Adrenal gland (tissue), 19 donors: Measurements from ENCODE around the gene MAP4K1. TPM values are rescaled to one million over a fixed set of nuclear protein-coding genes. Genes with fewer than 3 reads are reported as not detected.

Source experiments
- DNase-seq, 7 donors: peaks; one replicate each; pipeline ENCODE4 v3.0.0-alpha.2; 2019 to 2020
- H3K27ac ChIP-seq, 5 donors: fragments of 200-600 bp; sonication (generic) in 4 of 5; 1 replicate in 3 of 5; 2 replicates in 2 of 5; pipeline versions ENCODE4 v1.5.1 to v1.8.0; 2016 to 2020; ENCODE audit warnings: mild to moderate bottlenecking in 1 of 5
- H3K27me3 ChIP-seq: fragments of 200-600 bp; 2 replicates; pipeline ENCODE4 v1.8.0; 2021
- H3K36me3 ChIP-seq, 2 donors: fragments of 200-600 bp; replicated peaks in 1 of 2; 1 replicate in 1 of 2; 2 replicates in 1 of 2; pipeline versions ENCODE4 v1.5.1 to v1.8.0; 2018 to 2022
- H3K4me1 ChIP-seq, 2 donors: fragments of 200-600 bp; replicated peaks in 1 of 2; 1 replicate in 1 of 2; 2 replicates in 1 of 2; pipeline versions ENCODE4 v1.5.1 to v1.8.0; 2018 to 2021
- H3K4me3 ChIP-seq, 4 donors: fragments of 200-600 bp; sonication (generic) in 3 of 4; one replicate each; pipeline ENCODE4 v1.5.1; 2016 to 2018
- H3K9me3 ChIP-seq, 3 donors: fragments of 200-600 bp; sonication (generic) in 1 of 3; replicated peaks in 1 of 3; 1 replicate in 2 of 3; 2 replicates in 1 of 3; pipeline versions ENCODE4 v1.5.1 to v1.8.0; 2016 to 2021
- CTCF ChIP-seq, 6 experiments: fragments of 450-650 bp in 4 of 6; fragments of 200-600 bp in 2 of 6; sonication (generic) in 1 of 6; IDR thresholded peaks; 1 replicate in 5 of 6; 2 replicates in 1 of 6; pipeline versions ENCODE4 v1.5.1 to v1.8.0; 2016 to 2021; ENCODE audit warnings: antibody characterized with exemption in 6 of 6, mild to moderate bottlenecking in 2 of 6, moderate library complexity in 1 of 6
- POLR2A ChIP-seq, 2 donors: fragments of 450-650 bp; IDR thresholded peaks; one replicate each; pipeline ENCODE4 v1.6.1; 2017; ENCODE audit warnings: antibody characterized with exemption in 2 of 2, mild to moderate bottlenecking in 2 of 2, moderate library complexity in 1 of 2
- WGBS, 4 donors: extraction: QIAGEN DNeasy Blood & Tissue Kit in 2 of 4; methylation state at CpG; one replicate each; pipeline versions ENCODE4 v1.1.5 to v1.1.7; 2013 to 2017; 5-methylcytosine and 5-hydroxymethylcytosine counted together
- intact Hi-C, 2 donors: fragments of 100-400 bp; cut with DNase I; formaldehyde crosslinking; loops; one replicate each; pipeline versions ENCODE4 v1.14.1 to v1.15.0; 2022 to 2023
- long read RNA-seq, 10 donors: library from polyadenylated mRNA in 3 of 10; unstranded in 2 of 10; stranded (forward) in 1 of 10; transcript quantifications; one replicate each; pipeline ENCODE4 v2.0.0 and lab custom pipeline, GENCODE V29; 2021 to 2026
- polyA plus RNA-seq, 3 donors: library from polyadenylated mRNA; stranded (reverse); fragments of 200-250 nt in 2 of 3; fragments of 350-450 nt in 1 of 3; fragmentation: Illumina TruSeq in 1 of 3; extraction: RNeasy Lipid Tissue Mini Kit (QIAGEN cat#74804) in 1 of 3; gene quantifications; one replicate each; pipeline ENCODE4 v1.2.3, GENCODE V29; 2013 to 2014
- total RNA-seq, 9 donors: library from RNA; depleted of rRNA in 4 of 9; stranded (reverse); fragments of >200 nt in 4 of 9; fragments of 120-200 nt in 1 of 9; fragmentation: NEBNext Ultra II Directional in 1 of 9; extraction: Animal tissue kit (Norgen Biotek cat#: 25700) in 1 of 9; gene quantifications; one replicate each; pipeline versions ENCODE4 v1.1.0 to v1.2.4, GENCODE V29; 2013 to 2023
- donor health status: healthy with polysubstance abuse.
- donor health status: Bipolar disorder and iron deficiency.
- donor health status: DM: yes; HTN: yes; CAD: no.
- donor health status: DM: no; HTN: no; CAD: no.
- donor health status: DM: no; HTN: no; CAD: no.
- donor health status: DM: yes; HTN: yes; CAD: no.

Gene MAP4K1
- total RNA-seq (1 to 10 TPM; 1.1 to 7.9 (median 4.0) TPM), polyA plus RNA-seq (10 to 100 TPM in 1 of 3 donors, 1 to 10 TPM in 2; 1.2 to 12.5 (median 6.8) TPM)
- long read RNA-seq, donor 1, partial matches to known transcripts = 673 of 840 reads
- long read RNA-seq, donor 1, other reads (novel, unspliced or antisense) = 167 of 840 reads
- long read RNA-seq, donor 2 = 0 reads
- long read RNA-seq, donor 3, partial matches to known transcripts = 8 of 8 reads
- long read RNA-seq, donor 3, other reads (novel, unspliced or antisense) = 0 of 8 reads
- long read RNA-seq, donor 4, partial matches to known transcripts = 0 of 1 reads
- long read RNA-seq, donor 4, other reads (novel, unspliced or antisense) = 0 of 1 reads
- long read RNA-seq, donor 5, partial matches to known transcripts = 0 of 4 reads
- long read RNA-seq, donor 5, other reads (novel, unspliced or antisense) = 1 of 4 reads
- long read RNA-seq, donor 6, partial matches to known transcripts = 2 of 4 reads
- long read RNA-seq, donor 6, other reads (novel, unspliced or antisense) = 0 of 4 reads
- long read RNA-seq, donor 7, partial matches to known transcripts = 81 of 164 reads
- long read RNA-seq, donor 7, other reads (novel, unspliced or antisense) = 83 of 164 reads
- long read RNA-seq, donor 8, partial matches to known transcripts = 101 of 347 reads
- long read RNA-seq, donor 8, other reads (novel, unspliced or antisense) = 246 of 347 reads
- long read RNA-seq, donor 9, partial matches to known transcripts = 167 of 361 reads
- long read RNA-seq, donor 9, other reads (novel, unspliced or antisense) = 194 of 361 reads
- long read RNA-seq, donor 10 = 0 reads

- peaks cover 0 to 26% of the 10 kb centered on the region in 2 donors for H3K36me3 ChIP-seq
- no peaks in the 10 kb centered on the region for H3K27me3 ChIP-seq
- H3K4me3 ChIP-seq = peak within 1 kb of the TSS in 2 of 4 donors; percentile 44 to 87
- H3K27ac ChIP-seq = peak within 1 kb of the TSS in 3 of 5 donors; percentile 48 to 89 (median 81)
- WGBS, 4 donors = 25 to 34% (median 29%) methylated on average over 11 to 28 of the region's 28 CpGs
- intact Hi-C loops = no loop called here
- DNase-seq = peak in 4 of 7 donors; percentile 29 to 65 (median 38)
- H3K9me3 ChIP-seq = no peaks in the 10 kb centered on the region
- TF ChIP-seq CTCF (IDR thresholded peaks at IDR 0.05) = no peak
- no peak for TF ChIP-seq POLR2A (IDR thresholded peaks at IDR 0.05)
- H3K4me1 ChIP-seq = peaks cover 6 to 19% of the 10 kb centered on the region in 2 donors
These were observed at the start of gene MAP4K1 for GRCh38 chr19:38617764-38618589. Gene MAP4K1 (minus strand): TSS chr19:38617953. CDS start chr19:38617895, 58 bp downstream.

GRCh38 chr19:38666663-38667511 is 49.1 kb upstream of the MAP4K1 start:
- no peaks in the 10 kb centered on the region for H3K27me3 ChIP-seq
- no peaks in the 10 kb centered on the region for H3K9me3 ChIP-seq
- no peak overlapping the region for H3K4me3 ChIP-seq
- WGBS, 4 donors = 11 to 27% (median 19%) methylated on average over 10 of the region's 10 CpGs
- no peaks in the 10 kb centered on the region for H3K36me3 ChIP-seq
- H3K4me1 ChIP-seq = peaks cover 98 to 100% of the 10 kb centered on the region in 2 donors
- intact Hi-C loops = no loop called here
- TF ChIP-seq POLR2A (IDR thresholded peaks at IDR 0.05) = peak in 1 of 2 donors; percentile 54
- TF ChIP-seq CTCF (IDR thresholded peaks at IDR 0.05) = no peak
- peak overlapping the region; percentile 86 to 99 (median 95) for H3K27ac ChIP-seq
- DNase-seq = peak; percentile 73 to 88 (median 84)

- peak overlapping the region; percentile 86 to 99 (median 95) for H3K27ac ChIP-seq
- DNase-seq = peak in 4 of 7 donors; percentile 62 to 88 (median 70)
- H3K27me3 ChIP-seq = no peaks in the 10 kb centered on the region
- TF ChIP-seq CTCF (IDR thresholded peaks at IDR 0.05) (no peak), POLR2A (IDR thresholded peaks at IDR 0.05) (peak in 1 of 2 donors; percentile 14)
- no peaks in the 10 kb centered on the region for H3K9me3 ChIP-seq
- H3K4me3 ChIP-seq = no peak overlapping the region
- intact Hi-C loops = no loop called here
- WGBS, 4 donors = 39 to 54% (median 53%) methylated on average over 12 to 19 of the region's 19 CpGs
- H3K36me3 ChIP-seq = no peaks in the 10 kb centered on the region
- peaks cover 93 to 100% of the 10 kb centered on the region in 2 donors for H3K4me1 ChIP-seq
These were observed 48.4 kb upstream of the MAP4K1 start for GRCh38 chr19:38665950-38666662.
